Activated T-helper 2 cell treated with anti-CD3 and anti-CD28 coated beads, Interferon-gamma antibody, Interleukin-2, Interleukin-4, amounts not matched to agents 10 μg/mL and 5 μg/mL and 100 μg/mL, durations not matched to agents 14 hours and 24 hours and 36 hours (primary cell): ENCODE data around the gene MED27. TPM values are rescaled to one million over a fixed set of nuclear protein-coding genes. Genes with fewer than 3 reads are reported as not detected.

Experiments
- DNase-seq: peaks from one replicate; pipeline ENCODE4 v3.0.0; 2021; ENCODE audit warnings: low spot score
- H3K27ac Mint-ChIP-seq: one replicate; pipeline ENCODE4 v1.8.0; 2021; ENCODE audit warnings: mixed read lengths
- H3K27me3 Mint-ChIP-seq: one replicate; pipeline ENCODE4 v1.8.0; 2021; ENCODE audit warnings: low read depth, mixed read lengths
- H3K36me3 Mint-ChIP-seq: one replicate; pipeline ENCODE4 v1.8.0; 2021; ENCODE audit warnings: low read depth, mixed read lengths
- H3K4me1 Mint-ChIP-seq: one replicate; pipeline ENCODE4 v1.8.0; 2021; ENCODE audit warnings: low read depth, mixed read lengths
- H3K4me3 Mint-ChIP-seq: one replicate; pipeline ENCODE4 v1.8.0; 2021; ENCODE audit warnings: low read depth, mild to moderate bottlenecking, moderate library complexity, mixed read lengths
- H3K9me3 Mint-ChIP-seq: one replicate; pipeline ENCODE4 v1.8.0; 2021; ENCODE audit warnings: mixed read lengths
- intact Hi-C: fragments of 100-400 bp; cut with micrococcal nuclease; formaldehyde crosslinking; loops from one replicate; pipeline ENCODE4 v1.15.1; 2023
- total RNA-seq: library from RNA; stranded (reverse); gene quantifications from 2 replicates; pipeline ENCODE4 v1.2.3, GENCODE V29; 2022

The MED27 gene
- total RNA-seq, 1 donor from 2014 or later: 37.2 TPM

- Mint-ChIP-seq H3K4me1 (no peaks in the 10 kb centered on the region), H3K27me3 (peaks cover 11% of the 10 kb centered on the region), H3K36me3 (no peaks in the 10 kb centered on the region), H3K4me3 (no peak overlapping the region), H3K9me3 (no peaks in the 10 kb centered on the region), H3K27ac (no peak overlapping the region)
- intact Hi-C loops: no loop called here
- no peak for DNase-seq
Measured at GRCh38 chr9:131824953-131825495, 254.6 kb downstream of the MED27 start.

GRCh38 chr9:131824155-131824594, 255.5 kb downstream of the MED27 start:
- Mint-ChIP-seq H3K27ac (no peak overlapping the region), H3K4me1 (no peaks in the 10 kb centered on the region), H3K4me3 (no peak overlapping the region), H3K27me3 (peaks cover 14% of the 10 kb centered on the region), H3K9me3 (no peaks in the 10 kb centered on the region), H3K36me3 (no peaks in the 10 kb centered on the region)
- no peak for DNase-seq
- intact Hi-C loops: no loop called here

DNA sequence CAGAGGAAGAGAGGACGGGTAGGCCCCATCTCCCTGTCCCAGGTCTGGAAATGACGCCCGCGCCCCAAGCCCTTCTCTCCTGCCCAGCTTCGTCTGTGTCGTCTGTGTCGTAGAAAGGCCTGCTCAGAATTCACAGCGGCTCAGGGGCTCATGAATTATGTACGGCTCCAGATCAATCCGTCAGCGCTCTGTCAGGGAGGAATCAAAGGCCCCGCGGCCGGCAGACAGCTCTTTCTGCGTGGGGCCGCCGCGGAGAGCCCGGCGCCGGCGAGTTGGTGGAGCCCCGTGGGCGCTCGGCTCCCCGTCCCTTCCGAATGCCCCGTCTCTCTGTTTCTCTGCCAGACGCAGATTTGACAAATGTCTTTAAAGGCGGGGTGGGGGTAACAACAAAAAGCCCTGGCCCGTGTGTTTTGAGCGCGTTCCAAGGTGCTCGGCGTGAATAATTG, 255.9 kb downstream of the MED27 start:
- intact Hi-C loops: no loop called here
- Mint-ChIP-seq H3K36me3 (no peaks in the 10 kb centered on the region), H3K4me1 (no peaks in the 10 kb centered on the region), H3K27me3 (peaks cover 15% of the 10 kb centered on the region), H3K9me3 (no peaks in the 10 kb centered on the region), H3K27ac (no peak overlapping the region), H3K4me3 (no peak overlapping the region)
- DNase-seq: no peak

DNA sequence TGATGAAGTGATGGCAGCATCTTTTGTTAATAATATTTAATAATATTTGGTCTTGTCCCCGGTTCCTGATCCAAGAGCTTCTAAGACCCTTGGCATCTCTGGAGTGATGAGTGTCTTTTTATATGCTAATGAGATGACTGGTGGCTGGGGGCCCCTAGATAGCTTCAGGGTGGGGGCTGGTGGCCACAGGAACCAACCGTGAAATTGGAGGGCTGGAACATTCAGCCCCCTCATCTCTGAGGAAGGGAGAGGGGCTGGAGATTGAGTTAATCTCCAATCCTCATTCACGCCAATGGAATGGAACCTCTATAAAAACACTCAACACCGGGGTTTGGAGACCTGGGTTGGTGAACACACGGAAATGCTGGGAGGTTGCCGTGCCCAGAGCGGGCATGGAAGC, 261.6 kb downstream of the MED27 start:
- H3K36me3 Mint-ChIP-seq: no peaks in the 10 kb centered on the region
- H3K27me3 Mint-ChIP-seq: peaks cover 22% of the 10 kb centered on the region
- no peak overlapping the region for H3K27ac Mint-ChIP-seq
- H3K4me1 Mint-ChIP-seq: no peaks in the 10 kb centered on the region
- no peak overlapping the region for H3K4me3 Mint-ChIP-seq
- intact Hi-C loops: no loop called here
- DNase-seq: no peak
- H3K9me3 Mint-ChIP-seq: no peaks in the 10 kb centered on the region

GRCh38 chr9:131817627-131818026, 262.0 kb downstream of the MED27 start:
- no peak for DNase-seq
- intact Hi-C loops: no loop called here
- Mint-ChIP-seq H3K4me1 (no peaks in the 10 kb centered on the region), H3K36me3 (no peaks in the 10 kb centered on the region), H3K4me3 (no peak overlapping the region), H3K27me3 (peaks cover 26% of the 10 kb centered on the region), H3K9me3 (no peaks in the 10 kb centered on the region), H3K27ac (no peak overlapping the region)

- H3K36me3 Mint-ChIP-seq: no peaks in the 10 kb centered on the region
- H3K9me3 Mint-ChIP-seq: no peaks in the 10 kb centered on the region
- H3K27me3 Mint-ChIP-seq: peaks cover 27% of the 10 kb centered on the region
- no peak for DNase-seq
- H3K27ac Mint-ChIP-seq: no peak overlapping the region
- no peaks in the 10 kb centered on the region for H3K4me1 Mint-ChIP-seq
- H3K4me3 Mint-ChIP-seq: no peak overlapping the region
- intact Hi-C loops: no loop called here
Measured at GRCh38 chr9:131817073-131817472, 262.6 kb downstream of the MED27 start.

DNA sequence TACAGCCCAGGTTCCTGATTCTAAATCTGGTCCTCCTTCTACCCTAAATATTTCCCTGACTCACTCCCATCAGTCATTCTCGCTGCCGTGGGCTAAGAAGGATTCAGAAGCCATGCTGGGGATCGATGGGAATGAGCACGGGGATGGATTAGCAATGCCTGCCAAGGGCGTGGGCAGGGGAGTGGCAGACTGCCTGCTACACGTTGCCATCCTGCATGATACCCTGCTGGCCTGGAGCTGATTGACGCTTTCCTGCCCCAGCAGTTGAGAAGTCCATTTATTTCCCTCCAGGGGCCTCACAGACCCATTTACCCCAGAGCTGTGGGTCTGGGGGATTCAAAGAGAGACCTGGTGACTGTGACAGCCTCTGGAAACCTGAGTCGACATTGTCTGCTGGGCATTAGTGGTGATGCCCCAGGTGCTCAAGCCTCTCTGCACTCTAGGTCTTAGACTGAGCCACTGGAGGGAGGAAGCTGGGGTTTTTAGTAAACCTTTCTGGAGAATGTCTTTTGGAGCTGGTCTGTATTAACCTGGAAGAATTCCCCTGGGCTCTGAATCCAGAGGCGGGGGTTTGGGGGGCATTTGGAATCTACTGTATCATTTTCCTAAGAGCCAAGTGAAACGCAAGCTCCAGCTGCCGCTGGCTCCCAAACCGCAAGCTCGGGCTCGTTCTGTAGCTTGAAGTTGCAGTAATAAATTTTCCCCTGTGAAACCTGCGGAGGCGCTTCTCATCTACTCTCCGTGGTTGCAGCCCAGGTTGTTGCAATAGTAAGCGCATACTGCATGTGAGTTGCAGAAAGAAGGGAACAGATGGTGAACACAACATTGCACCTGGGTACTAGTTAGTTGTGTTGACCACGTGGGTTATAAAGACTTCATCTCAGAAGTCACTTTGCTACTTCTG, 263.4 kb downstream of the MED27 start:
- H3K36me3 Mint-ChIP-seq: no peaks in the 10 kb centered on the region
- no peaks in the 10 kb centered on the region for H3K9me3 Mint-ChIP-seq
- intact Hi-C loops: no loop called here
- H3K4me3 Mint-ChIP-seq: no peak overlapping the region
- H3K27me3 Mint-ChIP-seq: peaks cover 29% of the 10 kb centered on the region
- H3K27ac Mint-ChIP-seq: no peak overlapping the region
- no peaks in the 10 kb centered on the region for H3K4me1 Mint-ChIP-seq
- DNase-seq: no peak

GRCh38 chr9:131814707-131815106, 265.0 kb downstream of the MED27 start:
- Mint-ChIP-seq H3K27me3 (peaks cover 23% of the 10 kb centered on the region), H3K4me1 (no peaks in the 10 kb centered on the region), H3K36me3 (no peaks in the 10 kb centered on the region), H3K4me3 (no peak overlapping the region), H3K27ac (no peak overlapping the region), H3K9me3 (no peaks in the 10 kb centered on the region)
- intact Hi-C loops: no loop called here
- no peak for DNase-seq

- no peak overlapping the region for H3K4me3 Mint-ChIP-seq
- H3K27ac Mint-ChIP-seq: no peak overlapping the region
- intact Hi-C loops: no loop called here
- DNase-seq: no peak
- no peaks in the 10 kb centered on the region for H3K4me1 Mint-ChIP-seq
- no peaks in the 10 kb centered on the region for H3K9me3 Mint-ChIP-seq
- H3K36me3 Mint-ChIP-seq: no peaks in the 10 kb centered on the region
- peaks cover 22% of the 10 kb centered on the region for H3K27me3 Mint-ChIP-seq
Measured at GRCh38 chr9:131813116-131813515, 266.6 kb downstream of the MED27 start.

GRCh38 chr9:131812116-131812790, 267.4 kb downstream of the MED27 start:
- Mint-ChIP-seq H3K4me1 (no peaks in the 10 kb centered on the region), H3K36me3 (no peaks in the 10 kb centered on the region), H3K9me3 (no peaks in the 10 kb centered on the region), H3K27ac (no peak overlapping the region), H3K27me3 (peaks cover 25% of the 10 kb centered on the region), H3K4me3 (no peak overlapping the region)
- intact Hi-C loops: no loop called here
- DNase-seq: no peak

GRCh38 chr9:131811405-131811804, 268.3 kb downstream of the MED27 start:
- H3K9me3 Mint-ChIP-seq: no peaks in the 10 kb centered on the region
- H3K27me3 Mint-ChIP-seq: peaks cover 20% of the 10 kb centered on the region
- no peaks in the 10 kb centered on the region for H3K4me1 Mint-ChIP-seq
- H3K4me3 Mint-ChIP-seq: no peak overlapping the region
- no peak overlapping the region for H3K27ac Mint-ChIP-seq
- DNase-seq: no peak
- intact Hi-C loops: no loop called here
- no peaks in the 10 kb centered on the region for H3K36me3 Mint-ChIP-seq

DNA sequence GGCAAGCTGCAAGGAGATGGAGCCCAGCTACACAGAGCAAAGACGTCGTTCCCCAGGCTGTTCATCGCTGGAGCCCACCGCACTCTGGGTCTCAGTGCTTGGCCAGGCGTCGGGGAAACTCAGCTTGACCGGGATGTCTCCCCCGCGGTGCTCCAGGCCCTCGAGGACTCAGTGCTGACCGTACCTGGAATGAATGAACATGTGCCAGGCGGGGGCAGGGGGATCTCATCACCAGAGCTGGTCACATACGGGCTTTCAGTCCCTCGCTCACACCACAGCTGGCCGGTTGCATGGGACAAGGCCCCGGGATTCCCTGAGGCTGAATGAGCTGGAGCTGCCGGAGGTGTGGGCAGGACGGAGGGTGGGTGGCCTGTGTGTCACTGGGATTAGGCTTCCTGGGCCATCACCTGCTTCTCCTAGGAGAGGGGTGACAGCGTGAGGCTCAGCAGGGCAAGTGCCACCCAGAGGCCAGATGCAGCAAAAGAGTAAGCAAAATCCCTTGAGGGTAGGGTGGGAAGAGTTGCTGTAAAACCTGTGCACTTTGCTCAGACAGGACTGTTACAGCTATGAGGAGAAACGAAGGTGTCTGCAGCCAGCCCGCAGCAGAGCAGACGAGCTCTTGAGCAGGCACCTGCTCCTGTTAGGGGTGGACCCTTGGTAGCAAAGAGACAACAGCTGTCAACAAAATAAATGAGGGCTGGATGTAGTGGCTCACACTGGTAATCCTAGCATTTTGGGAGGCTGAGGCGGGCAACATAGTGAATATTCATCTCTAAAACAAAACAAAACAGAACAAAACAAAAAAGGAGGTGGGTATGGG, 269.1 kb downstream of the MED27 start:
- Mint-ChIP-seq H3K27ac (no peak overlapping the region), H3K27me3 (peaks cover 21% of the 10 kb centered on the region), H3K9me3 (no peaks in the 10 kb centered on the region), H3K36me3 (no peaks in the 10 kb centered on the region), H3K4me1 (no peaks in the 10 kb centered on the region), H3K4me3 (no peak overlapping the region)
- DNase-seq: no peak
- intact Hi-C loops: no loop called here
